ENCODE measurements around the gene GPATCH11.

GPATCH11 gene

DNA sequence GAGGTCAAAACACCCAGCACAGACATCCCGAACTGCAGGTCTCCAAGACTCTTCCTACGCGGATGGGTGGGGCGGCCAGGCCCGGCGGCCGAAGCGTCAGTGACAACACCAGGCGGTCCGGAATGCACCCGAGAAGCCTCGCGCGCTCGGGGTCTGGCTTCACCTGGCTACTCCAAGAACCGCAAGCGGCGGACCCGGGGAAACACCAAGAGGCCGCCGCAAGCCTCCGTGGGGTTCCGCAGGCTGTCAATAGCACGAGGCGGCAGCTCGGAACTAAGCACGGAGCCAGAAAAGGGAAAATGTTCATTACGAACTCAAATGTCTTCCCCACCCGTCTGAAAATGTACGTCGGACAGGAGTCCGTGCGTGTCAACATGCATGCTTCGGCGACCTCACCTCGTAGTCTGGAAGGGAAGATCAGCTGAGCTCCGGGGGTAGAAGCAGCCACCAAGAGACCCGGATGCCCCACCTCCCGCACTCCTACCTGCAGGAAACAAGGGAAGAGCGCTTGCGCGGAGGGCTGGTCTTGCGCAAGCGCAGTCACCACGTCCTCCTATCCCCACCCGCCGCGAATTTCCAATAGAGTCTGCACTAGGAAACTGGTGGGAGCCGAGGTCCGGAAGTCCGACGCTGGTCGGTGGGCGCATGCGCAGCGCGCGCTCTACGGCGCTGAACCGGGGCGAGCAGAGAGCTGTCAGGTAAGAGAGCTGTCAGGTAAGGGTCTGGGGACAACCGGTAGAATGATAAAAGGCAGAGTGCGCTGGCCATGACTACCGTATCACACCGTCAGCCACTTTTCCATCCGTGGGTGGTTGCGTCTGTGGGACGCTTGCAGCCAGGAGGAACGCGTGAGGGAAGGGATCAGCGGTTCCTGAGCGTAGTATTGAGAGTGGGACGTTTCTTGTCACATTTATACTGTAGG is at the start of gene GPATCH11, which contains the start of gene HEATR5B:
TSS of gene GPATCH11 (plus strand) at position 646 of the 922 bp plus-strand sequence. CDS start 3,864 bp downstream, outside the sequence.
TSS of gene HEATR5B (minus strand) at position 500 of the 922 bp plus-strand sequence. CDS start 958 bp downstream, outside the sequence.
- peak; percentile 98 for DNase-seq

DNA sequence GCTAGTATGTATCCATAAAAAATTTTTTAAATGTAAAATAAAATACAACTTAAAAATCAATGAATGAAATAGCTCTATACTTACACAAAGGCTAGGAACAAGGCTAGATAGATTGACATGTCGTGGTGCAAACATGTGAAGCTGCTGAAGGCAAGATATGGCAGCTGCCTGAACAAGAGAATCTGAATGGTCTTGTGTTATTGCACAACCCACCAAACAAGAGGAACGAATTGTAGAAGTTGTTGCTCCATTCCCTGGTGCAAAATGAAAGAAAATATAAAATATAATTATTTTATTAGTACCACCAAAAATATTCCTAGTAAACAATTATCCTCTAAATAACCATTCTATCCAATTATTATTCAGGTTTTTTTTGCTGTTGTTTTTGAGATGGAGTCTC is 46.5 kb upstream of the GPATCH11 start:
- no peak for DNase-seq

DNA sequence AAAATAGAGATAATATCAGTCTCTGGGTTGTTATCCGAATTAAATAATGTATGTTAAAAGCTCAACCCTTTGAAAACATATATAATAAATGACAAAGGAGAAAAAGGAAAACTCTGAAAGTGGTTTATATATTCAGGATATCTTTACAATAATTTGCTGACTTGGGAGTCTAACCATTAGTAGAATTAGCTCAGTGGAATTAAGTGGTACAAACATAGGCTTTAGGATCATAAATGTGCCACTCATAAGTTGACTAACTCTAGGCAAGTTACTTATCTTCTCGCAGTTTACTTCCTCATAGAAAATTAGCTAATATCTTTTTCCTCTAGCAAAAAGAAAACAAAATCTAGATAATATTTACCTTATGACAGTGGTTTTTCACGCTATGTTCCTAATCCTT is 44.7 kb upstream of the GPATCH11 start:
- no peak for DNase-seq

DNA sequence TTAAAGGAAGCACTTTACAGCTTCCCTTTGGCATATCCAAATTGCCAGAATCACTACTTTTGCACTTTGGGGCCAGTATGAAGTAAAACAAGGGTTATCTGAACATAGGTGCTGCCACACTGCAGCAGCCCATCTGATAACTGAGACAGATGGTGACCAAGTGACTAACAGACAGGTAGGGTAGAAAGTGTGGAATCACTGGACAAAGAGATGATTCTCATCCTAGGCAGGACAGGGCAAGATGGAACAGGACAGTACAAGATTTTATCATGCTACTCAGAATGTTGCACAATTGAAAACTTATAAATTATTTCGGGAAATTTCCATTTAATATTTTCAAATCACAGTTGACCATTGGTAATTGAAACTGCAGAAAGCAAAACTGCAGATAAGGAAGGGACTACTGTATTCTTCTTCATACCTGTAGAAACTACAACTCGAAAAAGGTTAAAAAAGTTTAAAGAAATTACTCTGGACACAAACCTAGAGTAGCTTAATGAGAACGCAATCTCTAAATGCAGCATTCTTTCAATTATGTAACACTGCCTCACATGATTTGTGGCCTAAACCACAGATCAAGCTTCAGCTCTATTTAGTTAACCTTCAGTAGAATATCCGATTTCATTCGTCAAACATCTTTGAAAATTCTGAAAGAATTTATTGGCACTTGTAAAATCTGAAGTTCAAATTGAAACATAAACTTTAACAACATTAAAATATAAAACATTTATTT is 31.6 kb upstream of the GPATCH11 start:
- no peak for DNase-seq

DNA sequence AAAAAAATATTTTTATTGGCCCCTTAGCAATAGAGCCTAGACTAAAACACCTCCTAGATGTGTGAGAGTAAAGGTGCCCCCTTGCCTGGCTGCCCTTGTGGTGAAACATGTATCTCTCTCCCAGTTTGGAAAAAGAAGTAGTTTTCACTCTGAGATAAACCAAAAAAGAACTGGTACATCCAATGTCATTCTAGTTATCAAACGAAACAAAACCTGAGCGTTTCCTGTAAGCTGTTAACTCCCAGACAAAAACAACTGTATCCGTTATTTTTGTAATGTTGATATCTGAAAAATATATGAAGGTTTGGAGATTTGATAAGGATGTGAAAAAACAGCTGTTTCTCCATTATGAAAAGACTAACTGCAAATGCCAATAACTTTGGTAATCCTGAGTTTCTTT is 24.5 kb upstream of the GPATCH11 start:
- DNase-seq, result no peak

DNA sequence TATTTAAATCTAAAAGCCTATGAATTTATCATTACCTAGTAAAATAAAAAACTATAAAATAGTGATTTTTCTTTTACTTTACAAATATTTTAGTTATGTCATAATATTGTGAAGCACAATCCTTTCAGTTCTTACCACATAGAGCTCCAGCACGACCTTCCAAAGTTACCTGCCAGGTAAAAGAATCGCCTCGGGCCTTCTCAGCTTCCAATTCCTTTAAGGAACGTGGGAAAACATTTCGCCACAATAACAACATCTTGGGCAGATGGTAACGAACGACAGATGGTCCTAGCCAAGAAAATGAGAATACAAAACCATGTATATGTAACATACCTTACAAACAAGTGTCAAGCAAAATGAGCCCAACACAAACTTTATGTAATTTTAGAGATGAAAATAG is 23.9 kb upstream of the GPATCH11 start:
- no peak for DNase-seq

DNA sequence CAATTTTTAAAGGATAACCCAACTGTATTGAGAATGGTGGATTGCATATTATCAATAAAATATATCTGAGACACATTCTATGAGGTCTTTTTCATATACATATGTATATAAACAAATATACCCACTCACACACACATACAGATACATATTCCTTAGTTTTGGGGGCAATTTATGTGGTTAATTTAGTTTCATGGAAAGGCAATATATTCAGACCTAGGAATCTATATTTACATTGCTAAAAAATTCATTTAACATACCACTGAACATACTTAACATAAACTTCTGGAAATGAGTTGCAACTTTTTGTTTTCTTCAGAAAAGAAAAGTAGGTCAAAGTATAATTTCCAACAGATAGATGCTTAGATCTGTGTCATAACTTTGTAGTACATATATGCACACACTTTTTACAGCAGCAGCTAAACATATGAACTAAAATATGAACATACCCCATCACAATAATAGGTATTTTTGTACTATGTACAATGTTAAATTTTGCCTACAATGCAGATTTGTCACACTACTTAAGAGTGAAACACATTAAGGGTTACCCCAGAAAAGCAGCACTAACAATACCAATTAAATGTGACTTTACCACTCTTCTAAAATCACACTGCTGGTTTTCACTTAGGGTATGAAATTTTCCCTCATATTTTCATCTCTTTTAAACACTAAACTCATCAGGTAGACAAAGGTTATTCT is 23.2 kb upstream of the GPATCH11 start:
- no peak for DNase-seq

DNA sequence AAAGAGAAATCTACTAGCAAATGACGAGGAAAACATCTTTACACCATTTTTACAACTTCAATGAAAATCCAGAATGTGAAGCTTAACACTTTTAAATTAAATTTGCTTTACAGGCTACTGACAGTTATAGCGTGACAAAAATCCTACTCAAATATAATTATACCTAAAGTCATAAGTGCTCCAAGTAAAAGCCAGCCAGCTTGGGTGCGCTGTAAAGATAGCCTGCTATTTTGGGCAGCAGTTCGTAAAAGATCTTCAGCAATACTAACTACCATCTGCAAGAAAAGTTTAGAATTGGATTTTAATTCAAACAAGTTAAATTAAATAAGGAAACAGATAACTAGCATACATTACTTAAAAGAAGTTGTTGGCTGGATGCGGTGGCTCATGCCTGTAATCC is 22.5 kb upstream of the GPATCH11 start:
- no peak for DNase-seq

DNA sequence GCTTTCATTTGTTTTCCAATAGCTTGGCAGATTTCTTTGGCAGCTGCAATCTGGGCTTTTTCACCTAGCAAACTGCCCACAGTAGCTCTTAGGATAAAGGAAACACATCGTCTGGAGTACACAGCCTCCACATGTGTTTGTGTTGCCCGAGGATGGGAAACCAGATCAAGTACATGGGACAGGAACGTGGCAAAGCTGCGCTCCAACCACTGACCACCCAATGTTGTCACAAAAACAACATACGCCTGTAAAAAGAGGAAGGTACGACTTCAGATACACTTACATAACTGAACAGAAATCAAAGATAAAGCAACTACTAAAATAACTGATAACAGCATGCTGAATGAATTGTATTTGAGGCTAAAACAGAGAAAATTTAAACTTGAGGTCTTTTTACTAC is 15.6 kb upstream of the GPATCH11 start:
- no peak for DNase-seq

DNA sequence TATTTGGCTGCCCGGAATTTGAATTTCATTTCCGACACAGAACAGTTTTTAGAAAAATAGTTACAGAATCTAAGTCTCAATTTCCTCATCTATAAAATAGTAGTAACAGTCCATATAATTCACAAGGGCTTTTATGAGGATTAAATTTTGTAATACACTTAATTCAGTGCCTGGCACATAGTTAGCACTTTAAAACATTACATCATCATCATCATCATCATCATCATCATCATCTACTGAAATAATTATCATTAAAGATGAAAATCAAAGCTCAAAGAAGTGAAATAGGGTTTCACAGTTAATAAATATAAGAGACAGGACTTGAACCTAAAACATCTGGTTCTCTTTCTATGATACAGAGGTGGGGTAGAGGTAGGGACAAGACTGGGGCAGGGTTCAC is 13.4 kb upstream of the GPATCH11 start:
- DNase-seq, result no peak

DNA sequence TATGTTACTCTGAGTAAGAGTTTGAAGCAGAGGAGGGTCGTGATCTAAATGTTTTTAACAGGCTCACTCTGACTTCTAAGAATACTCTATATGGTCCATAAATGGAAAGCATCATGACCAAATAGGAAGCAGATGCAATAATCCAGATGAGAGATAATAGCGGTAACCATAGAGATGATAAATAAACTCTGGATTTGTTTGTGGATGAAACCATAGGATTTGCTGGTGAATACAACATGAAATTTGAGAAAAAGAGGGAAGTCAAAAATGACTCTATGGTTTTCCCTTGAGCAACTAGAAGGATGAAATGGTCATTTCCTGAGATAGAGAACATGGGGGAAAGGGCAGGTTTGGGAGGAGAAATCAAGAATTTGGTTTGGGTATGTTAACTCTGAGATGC is 4.1 kb upstream of the GPATCH11 start:
- DNase-seq, result no peak

DNA sequence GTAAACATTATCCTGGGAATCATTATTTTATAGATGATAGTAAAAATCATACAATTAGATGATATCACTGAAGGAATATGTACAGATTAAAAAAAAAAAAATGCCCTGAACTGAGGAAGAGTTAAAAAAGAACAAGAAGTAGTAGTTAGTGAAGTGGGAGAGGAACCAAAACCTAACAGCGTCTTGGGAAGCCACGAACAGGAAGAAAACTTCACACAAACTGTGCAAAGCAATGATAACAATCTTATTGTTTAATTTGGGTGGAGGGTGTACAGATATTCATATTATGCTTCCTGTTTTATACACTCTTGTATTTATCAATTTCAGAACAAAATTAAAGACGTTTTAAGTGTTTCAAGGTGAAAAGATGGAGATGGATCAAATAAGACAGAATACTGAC is 3.6 kb upstream of the GPATCH11 start:
- no peak for DNase-seq

DNA sequence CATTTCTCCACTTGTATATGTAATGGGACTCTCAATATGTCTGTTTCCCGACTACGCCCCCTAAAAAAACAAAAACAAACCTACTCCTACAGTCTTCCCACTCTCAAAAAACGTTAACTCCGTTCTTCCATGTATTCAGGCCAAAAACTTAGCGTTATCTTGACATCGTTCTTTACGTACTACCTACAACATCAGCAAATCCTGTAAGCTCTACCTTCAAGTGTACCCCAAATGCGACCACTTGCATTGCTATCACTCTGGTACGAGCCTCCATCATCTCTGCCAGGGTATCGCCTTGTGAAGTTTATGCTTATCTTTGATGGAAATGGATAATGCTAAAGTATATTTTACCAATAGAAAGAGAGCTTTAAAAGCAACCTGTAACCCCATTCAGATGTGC is 479 bp downstream of the GPATCH11 start:
- DNase-seq, result no peak

DNA sequence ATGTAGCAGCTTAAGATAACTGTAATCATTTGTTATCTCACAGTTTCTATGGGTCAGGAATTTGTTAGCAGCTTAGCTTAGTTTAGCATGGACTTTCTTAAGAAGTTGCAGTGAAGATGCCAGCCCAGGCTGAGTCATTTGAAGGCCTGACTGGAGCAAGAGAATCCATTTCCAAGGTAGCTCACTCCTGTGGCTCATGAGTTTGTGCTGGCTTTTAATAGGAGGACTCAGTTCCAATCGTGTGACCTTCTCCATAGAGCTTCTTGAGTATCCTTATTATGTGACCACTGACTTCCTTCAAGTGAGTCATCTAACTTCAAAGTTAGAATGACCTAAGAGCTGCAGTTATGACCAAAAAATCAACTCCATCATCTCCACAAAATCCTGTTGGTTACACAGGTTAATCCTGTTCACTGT is 1.4 kb downstream of the GPATCH11 start:
- DNase-seq, result no peak

DNA sequence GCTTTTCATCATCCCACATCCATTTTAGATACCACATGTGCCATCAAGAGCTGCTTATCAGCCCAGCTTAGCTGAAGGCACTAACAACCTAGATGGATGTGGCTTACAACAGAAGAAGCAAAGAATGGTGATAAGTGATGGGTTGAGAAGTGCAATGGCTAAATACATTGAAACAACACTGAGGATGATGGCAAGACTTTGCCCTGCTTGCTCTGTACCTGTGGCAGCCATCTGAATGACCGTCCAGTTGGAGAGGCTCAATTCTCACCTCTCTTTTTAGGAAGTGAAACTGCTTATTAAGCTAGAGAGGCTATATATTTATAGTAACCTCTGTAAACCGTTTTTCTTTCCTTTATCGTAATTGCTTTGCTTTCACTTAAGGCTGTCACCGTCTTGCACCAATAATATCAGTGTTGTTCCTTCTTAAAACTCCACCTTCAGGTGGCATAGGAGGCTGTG is 5.7 kb downstream of the GPATCH11 start:
- no peak for DNase-seq

DNA sequence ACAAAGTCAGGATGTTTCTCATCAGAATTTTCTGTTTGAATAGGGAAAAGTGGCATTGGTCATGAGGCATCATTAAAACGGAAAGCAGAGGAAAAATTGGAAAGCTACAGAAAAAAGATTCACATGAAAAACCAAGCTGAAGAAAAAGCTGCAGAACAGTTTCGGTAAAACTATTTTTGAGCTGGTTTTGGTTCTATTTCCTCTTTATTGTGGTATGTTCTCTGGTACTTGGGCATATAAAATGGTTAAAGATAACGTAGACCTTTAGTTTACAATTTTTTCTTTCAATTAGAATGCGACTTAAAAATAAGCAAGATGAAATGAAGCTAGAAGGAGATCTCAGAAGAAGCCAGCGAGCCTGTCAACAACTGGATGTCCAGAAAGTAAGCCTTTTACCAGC is 7.6 kb downstream of the GPATCH11 start:
- no peak for DNase-seq

DNA sequence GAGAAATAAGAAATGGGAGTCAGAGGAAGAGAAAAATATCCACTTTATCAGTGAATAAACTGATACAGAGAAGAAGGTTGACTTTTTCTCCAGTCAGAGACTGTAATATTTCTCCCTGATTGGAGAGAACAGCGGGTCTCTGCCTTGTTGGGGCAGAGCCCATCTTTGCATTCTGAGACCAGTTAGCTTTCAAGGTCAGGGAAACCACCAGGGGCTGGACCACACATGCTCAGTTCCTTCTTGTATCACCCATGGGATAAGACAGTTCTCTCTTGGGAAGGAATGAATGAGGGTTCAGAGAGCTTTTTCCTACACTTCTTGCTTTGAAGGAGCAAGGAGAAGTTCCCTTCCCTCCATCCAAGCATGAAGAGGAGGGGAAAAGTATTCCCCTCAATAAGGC is 12.2 kb downstream of the GPATCH11 start:
- DNase-seq, result no peak

DNA sequence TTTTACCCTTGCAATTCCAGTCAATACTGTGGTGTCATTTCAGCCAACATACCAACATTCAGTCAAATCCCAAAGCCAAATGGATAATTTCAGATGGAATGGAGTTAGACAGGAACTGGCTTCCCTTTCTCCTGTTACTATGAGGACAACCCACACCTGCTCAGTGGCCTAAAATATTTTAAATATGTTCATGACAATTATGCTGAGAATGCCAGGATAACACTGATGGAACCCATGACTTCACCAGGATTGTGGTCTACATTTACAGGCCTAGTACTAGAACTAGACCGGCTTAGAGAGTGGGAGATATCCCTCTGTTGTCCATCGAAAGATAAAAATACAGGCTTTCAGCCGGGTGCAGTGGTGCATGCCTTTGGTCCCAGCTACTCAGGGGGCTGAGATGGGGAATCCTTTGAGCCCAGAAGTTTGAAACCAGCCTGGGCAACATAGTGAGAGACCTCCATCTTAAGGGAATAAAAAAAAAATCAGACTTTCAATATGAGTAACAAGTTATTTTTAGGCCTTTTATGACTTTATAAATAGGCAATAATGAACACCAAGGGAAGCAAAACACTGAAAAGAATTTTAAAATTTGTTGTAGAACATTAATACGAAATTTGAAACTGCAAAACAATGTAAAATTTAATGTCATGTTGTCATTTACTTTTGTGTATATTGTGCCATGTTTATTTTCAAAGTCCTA is 14.2 kb downstream of the GPATCH11 start:
- no peak for DNase-seq

DNA sequence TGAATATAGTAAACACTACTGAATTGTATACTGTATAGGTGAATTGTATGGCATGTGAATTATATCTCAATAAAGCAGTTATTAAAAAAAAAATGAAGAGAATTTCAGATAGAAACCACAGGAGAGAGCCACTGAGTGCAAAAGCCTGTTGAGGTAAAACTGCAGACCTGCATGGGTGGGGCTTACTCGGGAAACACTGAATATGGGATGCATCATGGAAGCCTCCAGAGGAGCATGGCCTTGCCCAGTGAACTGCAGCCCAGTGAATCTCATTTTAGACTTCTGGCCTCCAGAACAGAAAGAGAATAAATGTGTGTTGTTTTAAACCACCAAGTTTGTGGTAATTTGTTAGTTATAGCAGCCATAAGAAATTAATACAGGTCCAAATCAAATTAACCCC is 15.7 kb downstream of the GPATCH11 start:
- no peak for DNase-seq

DNA sequence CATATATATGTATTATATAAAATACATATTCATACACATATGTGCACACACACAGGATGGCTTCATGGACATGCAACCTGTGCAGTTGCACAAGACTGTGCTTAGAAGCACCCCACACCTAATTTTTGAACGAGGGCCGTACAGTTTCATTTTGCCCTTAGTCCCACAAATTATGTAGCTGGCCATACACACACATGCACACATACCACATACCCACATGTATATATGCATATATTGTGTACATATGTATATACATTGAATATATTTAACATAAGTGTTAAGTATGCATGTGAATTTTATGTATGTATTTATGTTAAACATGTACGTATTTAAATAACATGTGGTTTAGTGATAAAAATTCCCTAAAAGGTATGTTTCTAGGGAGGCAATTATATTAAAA is 18.3 kb downstream of the GPATCH11 start:
- DNase-seq, result no peak

DNA sequence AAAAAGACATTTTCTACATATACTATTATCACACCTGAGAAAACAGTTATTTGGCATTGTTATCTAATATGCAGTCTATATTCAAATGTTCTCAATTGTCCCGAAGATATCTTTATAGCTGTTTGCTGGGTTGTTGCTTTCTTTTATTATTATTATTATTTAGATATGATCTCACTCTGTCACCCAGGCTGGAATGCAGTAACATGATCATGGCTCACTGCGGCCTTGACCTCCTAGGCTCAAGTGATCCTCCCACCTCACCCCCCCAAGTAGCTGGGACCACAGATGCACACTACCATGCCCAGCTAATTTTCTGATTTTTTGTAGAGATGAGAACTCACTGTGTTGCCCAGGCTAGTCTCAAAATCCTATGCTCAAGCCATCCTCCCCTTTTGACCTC is 19.9 kb downstream of the GPATCH11 start:
- DNase-seq, result no peak

DNA sequence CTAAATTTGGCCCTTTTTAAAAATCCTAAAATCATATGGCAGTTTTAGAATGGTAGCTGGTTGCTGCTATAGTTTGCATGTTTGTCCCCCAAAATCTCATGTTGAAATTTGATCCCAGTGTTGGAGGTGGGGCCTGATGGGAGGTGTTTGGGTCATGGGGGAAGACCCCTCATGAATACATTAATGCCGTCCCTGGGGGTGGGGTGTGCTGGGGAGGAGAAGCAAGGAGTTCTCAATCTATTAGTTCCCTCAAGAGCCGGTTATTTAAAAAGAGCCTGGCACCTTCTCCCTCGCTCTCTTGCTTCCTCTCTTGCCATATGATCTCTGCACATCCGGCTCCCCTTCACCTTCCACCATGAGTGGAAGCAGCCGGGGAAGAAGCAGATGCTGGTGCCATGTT is 20.8 kb downstream of the GPATCH11 start:
- DNase-seq, result no peak

DNA sequence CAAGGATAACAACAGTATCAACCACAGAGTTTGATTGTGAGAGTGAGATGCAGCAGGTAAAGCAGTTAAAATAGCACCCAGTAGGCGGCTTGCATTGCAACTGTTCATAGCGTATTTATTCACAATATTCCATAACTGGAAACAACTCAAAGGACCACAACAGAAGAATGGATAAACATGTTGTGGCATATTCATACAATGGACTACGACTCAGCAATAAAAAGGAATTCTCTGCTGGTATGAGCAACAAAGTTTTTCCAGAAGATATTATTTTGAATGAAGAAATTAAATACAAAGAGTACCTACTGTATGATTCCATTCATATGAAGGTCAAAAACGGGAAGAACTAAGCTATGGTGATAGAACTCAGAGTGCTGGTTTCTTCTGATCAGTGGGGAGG is 25.2 kb downstream of the GPATCH11 start:
- no peak for DNase-seq

All from femur (tissue), 1 donor.